GM12891 (cell line): ENCODE data around the gene CASKIN1.

ENCODE experiments used
- DNase-seq: peaks from one replicate; pipeline ENCODE4 v3.0.0; 2011; ENCODE audit warnings: low spot score; ENCODE audit not compliant: insufficient read length
- FAIRE-seq: peaks from 2 replicates; lab custom pipeline; 2011; peaks lifted over from hg19 to GRCh38; lab: Jason Lieb, UNC
- PAX5 ChIP-seq: IDR thresholded peaks from 2 replicates; pipeline ENCODE4 v1.6.1; 2011; ENCODE audit warnings: low read length, moderate library complexity, mild to moderate bottlenecking; ENCODE audit not compliant: insufficient read depth, severe bottlenecking
- POLR2A ChIP-seq: IDR thresholded peaks from 2 replicates; pipeline ENCODE4 v1.6.1; 2011; ENCODE audit warnings: low read depth, low read length, control low read depth
- POLR2AphosphoS5 ChIP-seq: IDR thresholded peaks from 2 replicates; pipeline ENCODE4 v1.6.1; 2011; ENCODE audit warnings: low read depth, low read length, control low read depth
- POU2F2 ChIP-seq: IDR thresholded peaks from 2 replicates; pipeline ENCODE4 v1.6.1; 2011; ENCODE audit warnings: low read depth, mild to moderate bottlenecking, control low read depth, low read length, moderate library complexity
- SPI1 ChIP-seq: IDR thresholded peaks from 2 replicates; pipeline ENCODE4 v1.6.1; 2011; ENCODE audit warnings: low read depth, low read length, control low read depth
- TAF1 ChIP-seq: IDR thresholded peaks from 2 replicates; pipeline ENCODE4 v1.6.1; 2011; ENCODE audit warnings: low read depth, low read length, control low read depth

CASKIN1 gene

DNA sequence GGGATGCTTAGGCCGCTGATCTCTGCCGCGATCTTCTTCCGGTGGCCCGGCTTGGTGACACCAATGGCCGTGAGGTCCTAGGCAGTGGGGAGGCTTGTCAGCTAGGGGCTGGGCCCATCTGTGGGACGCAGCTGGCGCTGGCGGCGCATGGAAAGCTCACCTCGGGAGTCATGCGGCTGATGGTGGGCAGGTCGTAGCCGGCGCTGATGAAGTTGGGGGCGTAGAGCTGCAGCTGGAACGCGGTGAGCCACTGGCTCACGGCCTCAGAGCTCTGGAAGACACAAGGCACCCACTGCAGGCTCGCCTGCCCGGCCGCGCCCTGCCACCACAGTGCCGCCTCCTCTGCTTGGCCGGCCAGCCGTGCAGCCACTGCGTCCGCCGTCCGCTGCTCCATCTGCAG, 12.7 kb downstream of the CASKIN1 start:
- DNase-seq (no peak), FAIRE-seq (no peak)
- TF ChIP-seq TAF1 (no peak), POLR2A (no peak), POLR2AphosphoS5 (no peak), PAX5 (no peak), SPI1 (no peak), POU2F2 (no peak)

DNA sequence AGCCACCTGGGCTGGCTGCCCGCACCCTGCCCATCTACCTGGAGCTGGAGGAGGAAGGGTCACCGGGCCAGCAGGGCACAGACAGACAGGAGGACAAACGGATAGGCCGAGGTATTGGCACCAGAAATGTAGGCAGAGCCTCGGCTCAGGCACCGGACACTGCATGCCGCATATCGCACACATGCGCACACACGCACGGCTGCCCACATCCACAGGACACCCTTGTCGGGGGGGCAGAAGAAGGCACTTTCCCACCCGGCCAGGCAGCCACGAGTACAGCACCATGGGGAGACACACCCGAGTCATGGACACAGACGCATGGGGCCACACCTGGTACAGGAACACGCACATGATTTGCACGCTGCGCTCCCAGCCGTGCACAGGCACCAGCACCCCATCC, 14.5 kb downstream of the CASKIN1 start:
- TF ChIP-seq SPI1 (no peak), POLR2A (no peak), POLR2AphosphoS5 (no peak)
- DNase-seq: no peak
- no peak for FAIRE-seq

DNA sequence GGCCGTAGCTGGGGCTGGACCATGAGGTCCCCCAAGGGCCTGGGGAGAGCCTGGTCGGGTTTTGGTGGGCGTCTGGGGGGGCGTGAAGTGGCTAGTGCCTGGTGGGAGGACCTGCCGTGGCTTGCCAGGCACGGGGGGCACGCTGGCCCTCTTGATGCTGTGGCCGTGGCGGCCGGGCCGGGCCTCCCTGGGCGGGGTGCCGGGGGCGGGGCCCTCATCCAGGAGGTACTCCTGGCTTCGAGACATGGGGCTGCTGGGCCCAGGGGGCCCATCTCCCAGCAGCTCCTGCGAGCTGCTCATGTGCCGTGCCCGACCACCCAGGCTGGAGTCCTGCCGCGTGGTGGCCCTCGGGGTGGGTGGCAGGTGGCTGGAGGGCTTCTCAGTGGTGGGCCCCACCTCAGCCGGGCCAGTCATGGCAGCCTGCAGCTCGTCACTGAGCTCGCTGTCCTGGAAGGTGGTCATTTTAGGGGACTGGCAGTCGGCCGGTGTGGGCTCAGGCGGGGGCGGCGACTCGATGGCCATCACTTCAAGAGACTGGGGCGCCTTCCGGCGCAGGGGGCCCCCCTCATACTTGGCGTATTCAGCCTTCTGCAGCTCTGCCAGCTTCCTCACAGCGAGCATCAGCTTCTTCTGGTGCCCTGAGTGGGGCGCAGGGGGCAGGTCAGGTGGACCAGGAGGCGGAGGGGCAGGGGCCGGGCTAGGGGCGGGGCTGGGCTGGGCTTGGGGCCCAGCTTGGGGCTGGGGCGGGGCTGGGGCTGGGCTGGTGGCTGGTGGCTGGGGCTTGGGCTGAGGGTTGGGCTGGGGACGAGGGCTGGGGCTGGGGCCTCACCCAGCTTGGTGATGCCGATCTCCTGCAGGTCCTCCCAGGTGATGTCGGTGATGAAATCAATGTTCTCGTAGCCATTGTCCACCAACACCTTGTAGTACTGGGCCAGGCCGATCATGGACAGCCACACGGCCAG, 15.2 kb downstream of the CASKIN1 start:
- TF ChIP-seq POU2F2 (no peak), POLR2A (no peak), SPI1 (no peak), PAX5 (no peak), TAF1 (no peak), POLR2AphosphoS5 (no peak)
- DNase-seq: no peak
- no peak for FAIRE-seq

DNA sequence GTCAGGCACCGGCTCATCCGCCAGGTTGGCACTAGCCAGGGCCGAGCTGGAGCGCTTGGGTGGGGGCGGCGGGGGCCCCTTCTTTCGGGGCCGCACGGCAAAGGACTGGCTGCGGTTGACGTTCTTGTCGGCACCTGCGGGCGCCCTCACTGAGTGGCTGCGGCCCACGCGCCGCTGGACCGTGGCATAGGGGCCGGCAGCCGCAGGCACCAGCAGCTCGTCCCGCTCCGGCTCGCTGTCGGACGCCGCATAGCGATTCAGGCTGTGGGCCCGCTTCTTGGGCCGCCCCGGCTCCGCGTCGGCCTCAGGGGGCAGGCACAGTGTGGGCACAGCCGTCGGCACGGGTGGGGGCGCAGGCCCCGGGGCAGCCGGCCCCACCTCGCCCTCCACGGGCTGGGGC, 15.9 kb downstream of the CASKIN1 start:
- DNase-seq (no peak), FAIRE-seq (no peak)
- TF ChIP-seq POLR2A (no peak), SPI1 (no peak), POU2F2 (no peak), PAX5 (no peak), TAF1 (no peak), POLR2AphosphoS5 (no peak)

DNA sequence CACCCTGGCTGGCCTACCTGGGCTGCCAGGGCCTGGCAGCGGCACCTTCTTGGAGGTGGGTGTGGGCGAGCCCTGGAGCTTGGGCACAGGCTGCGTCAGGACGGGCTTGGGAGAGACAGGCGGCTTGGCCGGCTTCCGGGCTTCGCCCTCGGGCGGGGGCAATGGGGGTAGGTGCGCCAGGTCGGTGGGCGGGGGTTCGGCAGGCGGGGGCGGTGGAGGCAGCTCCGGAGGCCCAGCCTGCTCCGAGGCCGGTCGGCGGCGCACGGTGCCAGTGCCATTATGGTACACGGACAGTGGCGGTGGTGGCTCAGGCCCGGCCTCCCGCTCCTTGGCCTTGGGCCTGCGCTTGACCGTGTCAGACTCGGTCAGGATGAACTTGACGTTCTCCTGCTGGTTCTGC, 16.8 kb downstream of the CASKIN1 start:
- DNase-seq (no peak), FAIRE-seq (no peak)
- no peak for TF ChIP-seq POLR2AphosphoS5
- no peak for TF ChIP-seq TAF1
- TF ChIP-seq SPI1: no peak
- TF ChIP-seq POU2F2: no peak
- TF ChIP-seq PAX5: no peak
- no peak for TF ChIP-seq POLR2A

DNA sequence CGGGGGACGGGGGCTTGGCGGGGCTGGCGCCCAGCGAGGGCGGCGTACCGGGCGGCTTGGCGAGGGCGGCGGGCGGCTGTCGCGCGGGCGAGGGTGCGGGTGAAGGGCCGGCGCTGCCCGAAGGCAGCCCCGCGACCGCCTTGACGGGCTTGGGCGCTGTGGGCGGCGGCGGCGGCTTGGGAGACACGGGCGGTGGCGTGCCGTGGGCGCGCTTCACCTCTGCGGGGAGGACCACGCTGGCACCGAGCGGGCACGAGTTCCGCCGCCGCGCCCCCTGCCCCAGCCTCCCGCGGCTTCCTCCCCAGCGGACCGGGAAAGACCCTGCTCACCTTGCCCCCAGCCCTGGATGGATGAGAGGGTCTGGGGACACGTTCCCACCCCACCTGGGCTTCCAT, 17.3 kb downstream of the CASKIN1 start:
- DNase-seq (no peak), FAIRE-seq (no peak)
- TF ChIP-seq SPI1: no peak
- TF ChIP-seq POU2F2: no peak
- no peak for TF ChIP-seq TAF1
- TF ChIP-seq PAX5: no peak
- TF ChIP-seq POLR2AphosphoS5: no peak
- TF ChIP-seq POLR2A: no peak

DNA sequence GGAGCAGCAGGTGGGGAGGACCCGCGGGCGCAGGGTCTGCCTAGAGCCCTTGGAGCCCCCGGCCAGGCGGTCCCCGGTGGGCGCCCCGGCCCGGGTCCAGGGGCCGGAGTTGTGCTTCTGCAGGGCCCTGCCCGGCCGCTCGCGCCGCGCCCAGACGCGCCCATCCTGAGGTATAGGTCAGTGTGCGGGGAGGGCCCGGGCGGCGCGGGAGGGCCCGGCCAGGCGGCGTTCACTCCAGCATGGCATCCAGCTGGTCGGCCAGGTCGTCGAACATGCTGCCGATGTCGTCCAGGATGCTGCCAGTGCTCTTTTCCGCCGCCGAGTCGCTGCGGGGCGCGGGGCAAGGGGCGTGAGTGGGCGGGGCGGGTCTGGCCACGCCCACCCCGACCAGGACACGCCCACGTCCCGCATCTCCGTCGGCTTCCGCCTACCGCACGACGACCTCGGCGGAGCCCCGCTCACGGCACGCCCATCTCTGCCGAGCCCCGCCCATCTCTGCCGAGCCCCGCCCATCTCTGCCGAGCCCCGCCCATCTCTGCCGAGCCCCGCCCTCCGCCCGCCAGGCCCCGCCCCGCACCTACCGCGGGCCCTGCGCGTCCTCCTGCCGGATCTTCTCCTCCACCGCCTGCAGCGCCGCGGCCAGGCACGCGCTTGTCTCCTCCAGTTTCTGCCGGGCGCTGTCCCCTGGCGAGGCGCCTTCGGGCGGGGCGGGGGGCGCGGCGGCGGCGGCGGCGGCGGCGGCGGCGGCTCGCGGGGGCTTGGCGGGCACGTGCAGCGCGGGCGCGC, 17.9 kb downstream of the CASKIN1 start:
- FAIRE-seq (no peak), DNase-seq (peak; percentile 68)

DNA sequence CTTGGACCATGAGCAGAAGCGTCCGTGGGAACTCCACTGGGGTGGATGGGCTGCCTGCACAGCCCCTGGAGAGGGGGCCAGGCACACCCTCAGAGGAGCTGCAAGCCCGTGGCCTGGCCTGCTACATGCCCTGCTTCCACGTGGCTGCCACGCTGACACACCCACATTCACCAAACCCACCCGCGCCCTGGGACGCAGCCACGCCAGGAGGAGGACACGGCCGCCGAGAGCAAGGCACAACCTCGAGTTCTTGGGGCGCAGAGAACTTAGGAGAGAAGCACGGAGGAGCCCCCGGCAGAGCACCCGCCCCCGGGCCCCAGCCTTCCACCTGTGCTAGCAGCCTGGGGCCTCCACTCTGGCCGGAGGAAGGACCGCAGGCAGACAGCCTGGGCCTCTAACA, 18.8 kb downstream of the CASKIN1 start:
- DNase-seq: no peak
- no peak for TF ChIP-seq POLR2A
- no peak for TF ChIP-seq SPI1
- no peak for TF ChIP-seq TAF1
- no peak for TF ChIP-seq POU2F2
- FAIRE-seq: no peak

More for the DNA sequence above, 17.9 kb downstream of the CASKIN1 start:
- TF ChIP-seq PAX5 (no peak), TAF1 (no peak), POU2F2 (no peak), POLR2AphosphoS5 (no peak), SPI1 (no peak), POLR2A (no peak)

DNA sequence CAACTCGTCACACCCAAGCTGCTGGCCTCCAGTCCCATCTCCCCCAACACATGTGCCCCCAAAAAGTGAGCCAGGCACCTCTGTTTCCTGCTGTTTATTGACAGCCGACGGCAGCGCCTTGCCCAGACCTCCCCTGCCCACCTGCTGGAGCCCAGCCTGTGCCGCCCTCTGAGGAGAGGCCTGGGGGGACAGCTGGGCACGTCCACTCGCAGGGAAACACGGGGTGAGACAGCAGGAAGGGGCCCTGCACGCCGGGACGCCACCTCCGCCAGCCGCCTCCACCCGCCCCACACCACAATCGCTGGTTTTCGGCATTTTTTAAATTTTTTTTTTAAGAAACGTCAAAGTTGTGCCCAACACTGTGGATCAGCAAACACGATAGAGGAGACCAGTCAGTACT, 19.3 kb downstream of the CASKIN1 start:
- no peak for DNase-seq
- FAIRE-seq: no peak
- no peak for TF ChIP-seq POLR2AphosphoS5
- no peak for TF ChIP-seq POU2F2
- TF ChIP-seq PAX5: no peak
- no peak for TF ChIP-seq SPI1
- no peak for TF ChIP-seq TAF1
- no peak for TF ChIP-seq POLR2A
